Measurements from ENCODE around the gene PSME1.
"Not testable (repeated sequence)": the region's sequence is repeated elsewhere in the genome, so short reads cannot be mapped to it uniquely, and the experiment has no call there.

The PSME1 gene

DNA sequence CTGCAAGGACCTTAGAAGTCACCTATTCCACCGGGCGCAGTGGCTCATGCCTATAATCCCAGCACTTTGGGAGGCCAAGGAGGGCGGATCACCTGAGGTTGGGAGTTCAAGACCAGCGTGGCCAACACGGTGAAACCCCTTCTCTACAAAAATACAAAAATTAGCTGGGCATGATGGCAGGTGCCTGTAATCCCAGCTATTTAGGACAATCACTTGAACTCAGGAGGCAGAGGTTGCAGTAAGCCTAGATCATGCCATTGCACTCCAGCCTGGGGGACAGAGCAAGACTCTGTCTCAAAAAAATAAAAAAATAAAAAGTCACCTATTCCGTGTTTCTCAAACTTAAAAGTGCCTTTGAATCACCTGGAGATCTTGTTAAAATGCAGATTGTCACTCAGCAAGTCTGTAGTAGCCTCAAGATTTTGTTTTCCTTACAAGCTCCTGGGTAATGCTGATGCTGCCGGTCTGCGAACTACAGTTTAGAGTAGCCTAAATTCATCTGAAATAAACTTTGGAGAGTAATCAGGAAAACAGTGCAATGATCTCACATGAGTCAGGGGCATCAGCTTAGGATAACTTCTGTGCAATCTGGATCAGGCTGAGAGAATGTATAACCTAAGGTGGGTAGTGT is 30.3 kb upstream of the PSME1 start:
- FAIRE-seq: not testable (repeated sequence)

DNA sequence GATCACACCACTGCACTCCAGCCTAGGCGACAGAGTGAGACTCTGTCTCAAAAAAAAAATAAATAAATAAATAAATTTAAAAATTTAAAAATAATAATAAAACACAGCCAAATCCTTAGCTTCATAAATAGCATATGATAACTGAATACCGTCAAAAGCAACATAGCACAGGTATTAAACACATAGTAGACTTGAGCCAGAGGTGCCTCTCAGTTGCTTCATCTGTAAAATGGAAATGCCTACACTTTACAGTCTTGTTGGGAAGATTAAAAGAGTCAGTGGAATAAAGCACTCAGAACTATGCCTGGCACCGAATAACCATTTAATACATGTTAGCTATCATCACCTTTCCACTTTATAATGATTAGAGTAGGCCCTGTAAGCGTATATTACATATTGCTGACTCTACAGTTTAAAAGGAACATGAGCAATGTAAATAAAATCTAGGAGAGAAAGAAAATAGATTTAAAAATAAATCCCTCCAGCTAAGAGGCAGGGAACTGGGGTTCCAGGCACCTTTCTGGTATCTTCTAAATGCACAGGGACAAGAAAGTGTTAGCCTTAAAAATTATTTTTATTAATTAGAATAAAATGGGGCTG is 29.2 kb upstream of the PSME1 start:
- no peak for FAIRE-seq

DNA sequence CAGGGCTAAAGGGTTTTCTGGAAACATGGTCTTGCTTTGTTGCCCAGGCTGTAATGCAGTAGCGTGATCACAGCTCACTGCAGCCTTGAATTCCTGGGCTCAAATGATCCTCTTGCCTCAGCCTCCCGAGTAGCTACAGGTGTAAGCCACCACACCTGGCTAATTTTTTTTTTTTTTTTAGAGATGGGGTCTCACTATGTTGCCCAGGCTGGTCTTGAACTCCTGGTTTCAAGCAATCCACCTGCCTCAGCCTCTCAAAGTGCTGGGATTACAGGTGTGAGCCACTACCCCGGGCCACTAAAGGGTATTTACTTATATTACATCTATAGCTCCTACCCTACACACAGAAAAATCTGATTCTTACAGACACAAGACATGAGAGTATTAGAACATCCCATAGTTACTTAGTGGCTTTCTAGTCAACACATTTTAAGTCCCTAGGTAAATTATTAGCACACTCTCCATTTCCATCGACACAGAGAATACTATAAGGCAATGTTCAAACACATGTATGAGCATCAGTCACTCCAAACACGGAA is 27.6 kb upstream of the PSME1 start:
- no peak for FAIRE-seq

DNA sequence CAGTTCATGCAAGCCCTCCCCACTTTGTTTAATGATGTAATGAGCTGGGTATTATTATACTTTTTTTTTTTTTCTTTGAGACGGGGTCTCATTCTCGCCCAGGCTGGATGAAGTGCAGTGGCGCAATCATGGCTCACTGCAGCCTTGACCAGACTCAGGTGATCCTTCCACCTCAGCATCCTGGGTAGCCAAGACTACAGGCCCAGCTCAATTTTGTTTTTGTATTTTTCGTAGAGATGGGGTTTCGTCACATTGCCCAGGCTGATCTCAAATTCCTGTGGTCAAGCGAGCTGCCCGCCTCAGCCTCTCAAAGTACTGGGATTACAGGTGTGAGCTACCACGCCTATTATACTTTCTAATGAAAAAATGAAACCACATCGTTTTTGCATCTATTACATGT is 25.9 kb upstream of the PSME1 start:
- FAIRE-seq: no peak

DNA sequence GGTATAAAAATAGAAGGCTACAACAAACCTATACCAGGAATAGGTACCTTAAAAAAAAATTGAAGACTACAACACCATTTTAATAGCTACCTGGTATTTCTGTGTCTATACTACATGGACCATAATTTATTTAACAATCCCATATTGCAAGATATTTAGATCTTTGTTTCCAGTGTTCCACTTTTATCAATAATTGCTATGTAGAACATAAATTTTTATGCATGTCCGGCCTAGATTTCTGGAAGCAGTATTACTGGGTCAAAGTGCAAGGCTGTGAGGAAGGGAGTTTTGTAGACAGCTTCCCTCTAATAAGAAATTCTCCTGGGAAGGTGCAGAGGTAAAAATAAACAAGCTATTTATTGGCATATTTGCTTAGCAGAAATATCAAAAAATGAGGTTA is 25.5 kb upstream of the PSME1 start:
- no peak for FAIRE-seq

DNA sequence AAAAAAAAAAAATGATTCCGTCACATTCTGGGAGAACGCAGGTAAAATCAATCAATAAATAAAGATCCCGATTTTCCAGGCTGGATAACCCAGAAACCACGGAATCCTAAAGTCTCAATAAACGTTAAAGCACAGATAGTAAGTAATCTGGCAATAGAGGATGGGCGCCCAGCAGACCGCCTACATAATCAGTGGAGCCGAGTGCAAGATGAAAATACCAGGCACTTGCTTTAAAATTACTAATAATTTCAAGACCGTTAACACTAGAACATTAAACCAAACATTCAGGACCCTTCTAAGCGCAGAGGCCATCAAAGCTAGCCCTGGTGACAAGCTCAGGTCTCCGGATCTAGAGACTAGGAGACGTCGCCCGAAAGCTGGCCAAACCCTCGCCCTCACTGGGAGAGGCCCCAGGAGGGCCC is 22.6 kb upstream of the PSME1 start:
- FAIRE-seq: no peak

DNA sequence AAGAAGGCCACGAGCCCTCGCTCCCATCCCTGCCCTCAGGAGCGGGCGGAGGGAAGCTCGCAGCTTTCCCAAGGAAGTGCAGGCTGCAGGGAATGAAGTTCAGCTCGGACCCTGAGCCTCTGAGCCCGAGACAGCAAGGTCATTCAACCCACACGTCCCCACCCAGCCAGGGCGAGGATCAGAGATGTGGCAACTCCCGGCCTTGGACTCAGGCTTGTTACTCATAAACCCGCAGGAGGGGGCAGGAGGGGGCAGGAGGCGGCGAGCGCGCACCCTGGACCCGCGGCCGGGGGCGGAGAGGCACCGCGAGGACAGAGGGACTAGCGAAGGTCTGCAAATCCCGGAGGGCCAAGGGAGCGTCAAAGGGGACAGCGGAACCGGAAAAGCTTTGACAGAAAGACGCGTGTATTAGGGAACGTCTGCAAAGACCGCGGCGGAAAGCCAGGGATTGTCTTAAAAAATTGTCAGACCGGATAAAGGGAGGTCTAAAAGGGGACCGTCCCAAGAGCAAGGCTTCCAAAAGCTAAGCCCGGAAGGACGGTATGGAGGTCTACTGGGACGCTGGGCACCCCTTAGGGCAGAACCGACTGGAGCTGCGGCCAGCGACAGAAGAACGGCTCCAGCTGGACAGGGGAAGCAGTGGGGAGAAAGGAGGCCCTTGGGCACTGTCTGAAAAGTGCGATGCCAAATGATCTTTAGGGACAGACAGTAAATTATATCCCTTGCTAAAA is 22.0 kb upstream of the PSME1 start:
- no peak for FAIRE-seq

DNA sequence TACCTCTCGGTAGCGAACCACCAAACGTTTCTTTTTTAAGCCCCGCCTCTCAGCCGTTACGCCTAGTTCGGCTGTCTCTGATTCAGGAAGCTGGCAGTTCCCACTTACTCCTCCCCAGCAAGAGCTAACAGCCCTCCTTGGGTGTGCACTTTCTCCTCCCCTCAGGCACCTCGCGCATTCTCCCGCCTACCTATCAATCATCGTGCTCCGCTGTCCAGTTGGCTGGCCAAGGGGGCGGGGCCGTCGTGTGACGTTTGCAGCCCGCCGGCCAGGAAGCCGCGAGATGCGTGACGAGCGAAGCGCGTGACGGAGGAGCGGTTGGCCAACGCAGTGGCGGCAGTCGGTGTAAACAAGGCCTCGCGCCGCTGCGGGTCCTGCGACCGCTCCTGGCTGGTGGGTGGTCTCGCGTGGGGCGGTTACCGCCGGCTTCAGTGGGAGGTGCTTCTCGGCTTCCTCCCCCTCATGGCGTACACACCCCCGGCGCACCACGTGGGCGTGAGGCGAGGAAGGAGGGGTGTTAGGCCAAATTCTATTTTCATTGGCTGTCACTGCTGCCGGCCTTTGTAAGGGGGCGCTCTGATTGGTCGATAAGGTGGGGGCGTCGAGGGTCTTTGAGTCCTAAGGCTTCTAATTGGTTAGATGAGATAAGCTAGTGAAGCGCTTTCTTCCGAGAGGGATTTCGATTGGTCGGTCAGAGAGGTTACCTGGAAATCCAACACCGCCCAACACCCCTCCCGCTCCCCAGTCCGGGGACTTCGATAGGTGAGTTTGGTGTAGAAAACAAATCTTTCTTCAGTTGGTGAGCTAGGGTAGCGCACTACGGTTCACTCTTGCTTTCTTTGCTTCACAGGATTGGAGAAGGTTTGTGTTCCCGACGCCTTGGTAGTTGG is 21.2 kb upstream of the PSME1 start, which contains the start of the genes DCAF11 and NRL:
Gene DCAF11 (plus strand): TSS at position 246 of the 890 bp plus-strand sequence. CDS start 818 bp downstream, outside the sequence.
Gene NRL (minus strand): TSS at position 418 of the 890 bp plus-strand sequence. CDS start 32,101 bp downstream, outside the sequence.
- peak; percentile 93 for FAIRE-seq

DNA sequence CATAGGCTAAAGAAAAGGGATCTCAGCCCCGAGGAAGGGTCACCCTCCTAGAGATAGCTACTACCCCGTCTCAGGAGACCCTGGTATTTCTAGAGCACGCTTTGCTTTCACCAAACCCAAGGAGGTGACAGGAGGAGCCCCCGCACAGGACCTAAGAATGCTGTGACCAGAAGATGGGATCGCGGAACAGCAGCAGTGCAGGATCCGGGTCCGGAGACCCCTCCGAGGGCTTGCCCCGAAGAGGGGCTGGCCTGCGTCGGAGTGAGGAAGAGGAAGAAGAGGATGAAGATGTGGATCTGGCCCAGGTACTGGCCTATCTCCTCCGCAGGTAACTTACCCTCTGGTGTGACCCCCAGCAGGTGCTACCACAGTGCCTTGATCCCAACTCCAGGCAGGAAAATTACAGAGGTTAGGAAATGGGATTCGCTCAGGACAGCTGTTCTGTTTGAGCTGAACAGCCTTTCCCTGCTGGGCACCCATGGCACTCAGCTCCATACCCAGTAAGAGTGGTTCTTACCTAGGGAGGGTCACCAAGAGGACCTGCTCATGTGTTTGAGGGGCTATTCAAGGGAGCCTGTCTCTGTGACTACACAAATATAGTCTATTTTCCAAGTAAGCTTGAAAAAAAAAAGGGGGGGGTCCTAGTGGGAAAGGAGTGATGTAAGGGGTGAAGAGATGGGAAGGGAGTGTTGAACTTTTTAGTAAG is 20.4 kb upstream of the PSME1 start:
- FAIRE-seq: no peak

DNA sequence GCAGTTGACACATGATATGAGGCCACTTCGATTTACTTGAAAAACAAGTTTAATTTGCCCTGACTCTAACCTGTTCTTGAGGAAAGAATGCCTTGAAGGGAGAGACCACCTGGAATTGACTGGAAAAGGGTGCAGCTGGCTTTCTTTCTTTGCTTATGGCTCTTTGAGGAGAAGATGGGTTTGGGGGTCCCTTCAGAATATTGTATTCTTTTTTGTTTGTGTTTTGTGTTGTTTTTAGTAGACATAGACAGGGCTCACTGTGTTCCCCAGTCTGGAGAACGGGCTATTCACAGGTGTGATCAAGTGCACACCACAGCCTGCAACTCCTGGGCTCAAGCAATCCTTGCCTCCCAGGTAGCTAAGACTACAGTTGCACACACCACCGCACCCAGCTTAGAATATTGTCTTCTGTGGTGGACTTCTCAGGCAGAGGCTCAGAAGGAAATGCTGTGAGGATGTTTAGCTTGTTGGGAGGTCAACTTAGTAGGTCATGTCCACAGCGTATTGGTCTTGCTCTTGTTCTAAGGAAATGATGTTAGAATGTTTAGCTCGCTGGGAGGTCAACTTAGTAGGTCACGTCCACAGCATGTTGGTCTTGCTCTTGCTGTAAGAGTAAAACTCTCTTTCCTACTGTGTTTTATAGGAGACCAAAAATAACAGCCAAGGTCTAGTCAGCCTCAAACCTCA is 19.7 kb upstream of the PSME1 start:
- no peak for FAIRE-seq

DNA sequence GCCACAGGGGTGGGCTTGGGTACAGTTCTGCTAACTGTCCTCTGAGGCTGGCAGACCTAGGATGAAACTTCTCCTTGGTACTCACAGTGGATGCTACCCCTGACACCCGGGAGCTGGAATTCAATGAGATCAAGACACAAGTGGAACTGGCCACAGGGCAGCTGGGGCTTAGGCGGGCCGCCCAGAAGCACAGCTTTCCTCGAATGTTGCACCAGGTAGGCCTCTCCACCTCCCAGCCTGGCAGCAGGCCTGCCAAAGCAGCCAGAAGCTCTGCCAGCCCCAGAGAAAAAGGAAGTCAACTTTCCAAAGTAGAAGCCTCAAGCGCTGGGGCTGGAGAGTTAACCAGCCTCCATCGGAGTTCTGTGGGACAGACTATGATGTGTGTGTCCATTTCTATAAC is 18.8 kb upstream of the PSME1 start:
- FAIRE-seq: no peak

DNA sequence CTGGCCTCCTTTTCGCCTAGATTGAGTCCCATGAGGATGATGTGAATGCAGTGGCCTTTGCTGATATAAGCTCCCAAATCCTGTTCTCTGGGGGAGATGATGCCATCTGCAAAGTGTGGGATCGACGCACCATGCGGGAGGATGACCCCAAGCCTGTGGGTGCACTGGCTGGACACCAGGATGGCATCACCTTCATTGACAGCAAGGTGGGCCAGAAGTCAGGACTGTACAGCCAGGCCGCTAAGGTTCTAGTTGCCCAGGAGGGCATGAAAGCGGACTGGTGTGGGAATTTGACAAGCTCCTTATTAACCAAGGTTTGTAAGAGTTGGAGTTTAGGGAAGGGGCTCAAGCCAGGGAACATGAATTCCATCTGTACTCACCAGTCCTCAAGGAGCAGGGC is 16.3 kb upstream of the PSME1 start:
- FAIRE-seq: no peak

DNA sequence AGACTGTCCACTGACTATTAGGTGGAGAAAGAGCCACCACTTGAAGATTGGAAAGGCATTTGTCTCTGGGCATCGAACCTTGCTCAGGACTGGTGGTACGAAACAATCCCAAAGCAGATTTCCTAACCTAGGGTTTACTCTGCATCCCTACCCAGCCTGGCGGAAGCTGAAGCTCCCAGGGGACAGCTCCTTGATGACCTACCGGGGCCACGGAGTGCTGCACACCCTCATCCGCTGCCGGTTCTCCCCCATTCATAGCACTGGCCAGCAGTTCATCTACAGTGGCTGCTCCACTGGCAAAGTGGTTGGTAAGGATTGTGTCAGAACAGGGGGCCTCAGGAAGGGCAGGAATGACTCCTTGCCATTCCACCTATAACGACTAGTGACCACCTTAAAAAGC is 14.8 kb upstream of the PSME1 start:
- FAIRE-seq: no peak

DNA sequence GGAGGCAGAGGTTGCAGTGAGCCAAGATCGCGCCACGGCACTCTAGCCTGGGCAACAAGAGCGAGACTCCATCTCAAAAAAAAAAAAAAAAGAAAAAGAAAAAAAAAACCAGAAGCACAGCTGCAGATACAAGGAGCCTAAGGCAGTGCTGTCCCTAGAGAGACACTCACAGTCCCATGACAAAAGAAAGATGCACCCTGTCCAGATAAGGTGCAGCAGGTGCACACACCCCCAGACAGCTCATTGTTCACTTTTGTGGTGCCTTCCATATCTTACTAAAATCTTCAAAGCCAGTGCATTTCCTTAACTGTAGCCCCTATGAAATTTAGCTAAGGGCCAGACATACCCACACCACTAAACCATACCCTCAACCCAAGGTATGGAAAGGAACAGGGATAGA is 13.6 kb upstream of the PSME1 start:
- no peak for FAIRE-seq

DNA sequence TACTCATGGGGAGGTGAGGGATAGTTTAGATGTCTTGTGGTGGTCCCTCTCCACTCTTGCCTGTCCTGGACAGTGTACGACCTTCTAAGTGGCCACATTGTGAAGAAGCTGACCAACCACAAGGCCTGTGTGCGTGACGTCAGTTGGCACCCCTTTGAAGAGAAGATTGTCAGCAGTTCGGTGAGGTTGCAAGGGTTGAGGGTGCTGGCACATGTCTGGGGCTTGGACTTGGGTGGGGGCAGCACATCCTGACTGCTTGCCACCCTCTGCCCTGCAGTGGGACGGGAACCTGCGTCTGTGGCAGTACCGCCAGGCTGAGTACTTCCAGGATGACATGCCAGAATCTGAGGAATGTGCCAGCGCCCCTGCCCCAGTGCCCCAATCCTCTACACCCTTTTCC is 13.1 kb upstream of the PSME1 start:
- FAIRE-seq: no peak

DNA sequence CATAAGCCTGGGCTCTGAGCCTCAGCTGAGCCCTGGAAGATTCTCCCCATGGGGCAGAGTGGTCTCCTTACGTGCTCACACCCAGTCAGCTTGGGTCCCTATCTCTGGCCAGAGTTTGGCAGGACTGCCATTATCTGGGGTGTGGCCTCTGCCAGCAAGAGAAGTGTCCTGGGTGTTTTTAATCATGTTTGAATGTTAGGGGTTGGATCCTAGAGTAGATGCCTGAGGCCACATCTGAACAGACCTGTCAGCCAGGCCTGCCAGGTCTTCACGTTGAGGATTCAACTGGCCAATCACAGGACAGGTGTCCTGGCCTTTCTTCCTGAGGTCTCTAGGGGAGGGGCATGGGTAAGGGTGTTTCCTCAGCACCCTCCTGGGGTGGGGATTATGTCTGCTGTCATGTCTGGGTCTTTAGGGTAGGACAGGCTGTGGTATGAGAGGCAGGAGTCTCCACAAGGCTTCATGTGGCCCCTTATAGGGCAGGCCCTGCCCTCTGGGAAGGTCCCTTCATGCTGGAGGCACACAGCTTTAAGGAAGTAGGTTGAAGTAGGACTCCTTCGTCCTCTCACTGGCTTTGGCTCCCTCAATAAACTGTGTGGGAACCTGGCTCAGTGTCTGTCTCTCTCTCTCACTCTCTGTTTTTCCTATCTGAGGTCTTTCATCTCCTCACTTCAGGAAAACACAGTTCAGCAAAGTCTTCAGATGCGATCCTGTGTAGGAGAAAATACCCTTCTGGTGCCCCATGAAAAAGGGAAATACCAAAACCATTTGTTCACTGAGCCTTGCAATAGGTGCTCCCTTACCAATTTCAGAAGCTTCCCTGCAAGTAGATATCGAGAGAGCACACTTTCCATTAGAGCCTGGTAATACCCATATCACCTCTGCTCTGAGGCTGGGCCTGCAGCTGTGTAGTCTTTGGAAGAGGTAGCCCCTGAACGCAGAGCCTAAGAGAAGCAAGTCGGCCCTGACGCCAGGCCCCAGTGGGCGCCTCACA is 12.3 kb upstream of the PSME1 start:
- FAIRE-seq: no peak

DNA sequence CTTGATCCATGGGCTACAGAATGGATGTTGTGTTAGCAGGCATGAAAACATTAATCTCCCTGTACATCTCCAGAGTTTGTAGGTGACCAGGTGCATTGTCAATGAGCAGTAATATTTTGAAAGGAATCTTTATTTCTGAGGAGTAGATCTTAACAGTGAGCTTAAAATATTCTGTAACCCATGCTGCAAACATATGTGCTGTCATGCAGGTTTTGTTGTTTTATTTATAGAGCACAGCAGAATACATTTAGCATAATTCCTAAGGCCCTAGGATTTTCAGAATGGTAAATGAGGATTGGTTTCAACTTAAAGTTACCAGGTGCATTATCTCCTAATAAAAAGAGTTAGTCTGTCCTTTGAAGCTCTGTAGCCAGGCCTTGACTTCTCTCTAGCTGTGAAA is 9.1 kb upstream of the PSME1 start:
- FAIRE-seq: no peak

DNA sequence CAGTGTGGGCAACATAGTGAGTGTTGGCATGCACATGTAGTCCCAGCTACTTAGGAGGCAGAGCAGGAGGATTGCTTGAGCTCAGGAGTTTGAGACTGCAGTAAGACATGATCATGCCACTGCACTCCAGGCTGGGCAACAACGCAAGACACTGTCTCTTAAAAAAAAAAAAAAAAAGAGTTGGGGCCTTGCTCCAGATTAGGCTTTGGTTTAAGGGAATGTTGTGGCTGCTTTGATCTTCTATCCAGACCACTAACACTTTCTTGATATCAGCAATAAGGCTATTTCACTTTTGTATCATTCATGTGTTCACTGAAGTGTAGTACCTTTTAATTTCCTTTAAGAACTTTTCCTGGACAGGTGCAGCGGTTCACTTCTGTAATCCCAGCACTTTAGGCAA is 8.3 kb upstream of the PSME1 start:
- FAIRE-seq: no peak

DNA sequence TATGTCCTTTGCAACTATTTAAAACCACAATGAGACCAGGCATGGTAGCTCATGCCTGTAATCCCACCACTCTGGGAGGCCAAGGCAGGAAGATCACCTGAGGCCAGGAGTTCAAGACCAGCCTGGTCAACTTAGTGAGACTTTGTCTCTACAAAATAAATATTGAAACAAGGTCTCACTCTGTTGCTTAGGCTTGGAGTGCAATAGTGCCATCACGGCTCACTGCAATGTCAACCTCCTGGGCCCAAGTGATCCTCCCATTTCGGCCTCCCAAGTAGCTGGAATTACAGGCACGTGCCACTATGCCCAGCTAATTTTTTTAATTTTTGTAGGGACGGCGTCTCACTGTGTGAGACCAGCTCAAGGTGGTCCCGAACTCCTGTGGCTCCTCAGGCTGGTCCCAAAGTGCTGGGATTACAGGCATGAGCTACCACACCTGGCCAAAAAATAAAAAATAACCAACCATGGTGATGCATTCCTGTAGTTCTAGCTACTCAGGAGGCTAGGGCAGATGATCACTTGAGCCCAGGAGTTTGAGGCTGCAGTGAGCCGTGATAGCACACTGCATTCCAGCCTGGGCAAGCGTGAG is 6.5 kb upstream of the PSME1 start:
- no peak for FAIRE-seq

DNA sequence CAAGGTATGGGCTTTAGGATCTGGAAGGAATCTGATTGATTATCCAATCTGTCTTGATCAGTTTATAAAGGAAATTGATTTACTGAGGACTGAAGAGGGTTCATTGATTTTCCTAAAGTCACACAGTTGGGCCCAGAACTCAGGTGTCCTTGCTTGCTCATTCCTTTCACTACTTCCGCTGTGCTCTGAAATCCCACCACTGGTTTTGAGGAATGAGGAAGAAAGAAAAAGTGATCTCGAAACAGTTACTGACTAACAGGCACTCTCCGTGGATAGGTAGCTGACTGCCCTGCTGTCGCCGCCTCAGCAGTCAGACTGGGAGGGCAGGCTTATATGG is 5.6 kb upstream of the PSME1 start, which contains the start of gene FITM1:
Gene FITM1 (plus strand): TSS at position 280 of the 337 bp plus-strand sequence. CDS start 905 bp downstream, outside the sequence.
- FAIRE-seq: no peak
